ENCODE data around the gene SPINT1.

SPINT1 gene

DNA sequence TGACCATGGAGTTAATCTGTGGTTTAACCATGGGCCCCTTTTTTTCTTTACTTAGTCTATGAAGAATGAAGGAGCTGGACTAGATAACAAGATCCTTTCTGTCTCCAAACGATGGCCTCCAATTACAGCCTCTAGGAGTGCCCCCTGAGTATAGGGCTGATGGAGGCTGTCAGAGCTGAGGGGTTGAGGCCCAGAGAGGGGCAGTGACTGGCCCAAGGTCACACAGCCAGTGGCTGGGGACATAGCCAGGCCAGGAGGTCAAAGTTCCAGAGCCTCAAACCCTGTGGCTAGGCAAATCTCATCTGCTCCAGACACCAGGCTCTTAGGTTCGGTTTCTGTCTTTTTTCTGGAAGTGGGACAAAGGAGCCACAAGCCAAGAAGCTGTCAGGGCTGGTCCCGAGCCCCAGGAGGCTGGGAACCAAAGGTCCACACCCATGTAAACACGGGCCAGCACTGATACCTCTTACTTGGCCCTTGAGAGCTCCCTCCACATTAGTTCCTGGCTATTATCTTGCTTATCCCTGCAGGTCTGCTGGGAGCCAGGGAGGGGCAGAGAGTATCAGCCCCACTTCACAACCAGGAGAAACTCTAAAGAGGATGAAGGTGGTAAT is 19.9 kb downstream of the SPINT1 start:
- no peak for DNase-seq

DNA sequence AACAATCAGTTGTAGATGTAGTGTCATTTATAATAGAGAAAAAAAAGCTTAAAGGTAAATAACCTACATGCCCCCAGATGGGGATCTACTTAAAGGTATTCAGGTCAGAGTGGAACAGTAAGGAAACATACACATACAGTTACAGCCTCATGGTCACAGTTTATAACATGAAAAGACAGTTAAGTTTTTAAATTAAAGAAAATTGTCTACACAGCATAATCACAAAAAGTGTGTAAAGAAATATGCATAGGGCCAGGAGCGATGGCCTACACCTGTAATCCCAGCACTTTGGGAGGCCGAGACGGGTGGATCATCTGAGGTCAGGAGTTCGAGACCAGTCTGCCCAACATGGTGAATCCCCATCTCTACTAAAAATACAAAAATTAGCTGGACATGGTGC is 23.4 kb downstream of the SPINT1 start:
- DNase-seq = no peak

DNA sequence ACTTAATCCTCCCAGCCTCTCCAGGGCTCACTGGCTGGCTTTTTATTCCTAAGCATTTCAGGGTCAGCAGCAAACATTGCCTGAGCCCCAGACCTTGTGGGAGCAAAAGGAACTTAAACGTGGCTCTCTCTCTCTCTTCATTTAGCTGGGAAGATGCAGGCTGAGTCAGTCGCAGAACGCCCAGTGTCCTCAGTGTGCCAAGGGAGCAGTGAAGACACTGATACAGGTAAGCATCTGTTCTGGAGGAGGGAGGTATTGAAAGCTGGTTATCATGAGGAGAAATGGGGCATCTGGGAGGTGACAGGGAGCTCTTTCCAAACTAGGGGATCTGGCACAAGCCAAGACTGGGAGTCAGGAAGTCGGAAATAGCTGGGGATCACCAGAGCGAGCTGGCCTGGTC is 25.8 kb downstream of the SPINT1 start:
- no peak for DNase-seq

DNA sequence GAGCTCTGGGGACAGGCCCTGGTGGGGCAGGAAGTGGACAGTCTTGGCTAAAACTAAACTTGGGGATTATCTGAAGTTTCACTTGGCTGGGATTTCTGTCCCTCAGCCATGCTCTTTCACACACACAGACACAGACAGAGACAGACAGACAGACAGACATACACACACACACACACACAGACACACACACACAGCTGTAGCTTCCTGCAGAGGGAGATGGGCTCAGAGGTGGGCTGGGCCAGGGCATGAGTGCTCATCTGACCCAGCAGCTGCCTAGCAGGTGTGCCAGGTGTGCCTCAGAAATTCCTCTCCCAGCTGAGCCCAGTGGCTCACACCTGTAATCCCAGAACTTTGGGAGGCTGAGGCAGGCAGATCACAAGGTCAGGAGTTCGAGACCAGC is 26.9 kb downstream of the SPINT1 start:
- no peak for DNase-seq

DNA sequence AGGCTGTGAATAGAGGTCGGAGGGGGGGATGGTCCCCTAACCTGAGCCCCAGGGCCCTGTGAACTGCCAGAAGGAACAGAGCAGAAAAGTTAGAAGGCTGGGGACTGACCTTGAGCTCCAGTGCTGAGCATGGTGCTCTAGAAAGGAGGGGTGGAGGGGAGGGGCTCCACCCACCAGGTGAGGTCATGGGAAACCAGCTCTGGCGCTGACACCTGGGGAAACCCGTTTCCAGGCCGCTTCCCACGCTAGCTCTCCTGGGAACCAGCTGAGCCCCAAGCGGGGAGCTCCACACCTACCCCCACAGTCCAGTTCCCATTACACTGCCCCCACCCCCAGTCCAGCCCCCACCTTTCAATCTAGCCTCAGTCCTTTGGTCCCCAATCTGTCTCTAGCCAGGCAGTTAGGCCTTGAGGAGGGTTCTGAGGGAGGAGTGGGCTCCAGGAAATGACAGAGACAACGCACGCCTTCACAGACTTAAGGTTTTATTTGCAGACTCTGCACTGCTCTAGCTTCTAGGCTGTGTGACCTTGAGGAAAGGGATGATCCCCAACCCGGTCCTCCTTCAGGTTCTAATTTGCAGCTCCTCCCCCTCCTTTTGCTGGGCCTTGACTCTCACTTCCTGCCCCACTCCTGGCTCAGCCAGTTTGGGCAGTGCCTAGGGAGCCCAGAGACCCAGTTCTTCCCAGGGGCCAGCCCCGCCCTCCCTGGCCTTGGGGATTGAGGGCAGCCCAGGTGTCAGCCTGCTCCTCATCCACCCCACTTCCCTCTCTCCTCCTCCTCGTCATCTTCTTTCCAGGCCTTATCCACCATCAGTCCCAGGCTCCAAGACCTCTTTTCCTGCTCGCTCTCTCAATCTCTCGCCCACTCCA is 28.1 kb downstream of the SPINT1 start:
- DNase-seq = peak; percentile 39

DNA sequence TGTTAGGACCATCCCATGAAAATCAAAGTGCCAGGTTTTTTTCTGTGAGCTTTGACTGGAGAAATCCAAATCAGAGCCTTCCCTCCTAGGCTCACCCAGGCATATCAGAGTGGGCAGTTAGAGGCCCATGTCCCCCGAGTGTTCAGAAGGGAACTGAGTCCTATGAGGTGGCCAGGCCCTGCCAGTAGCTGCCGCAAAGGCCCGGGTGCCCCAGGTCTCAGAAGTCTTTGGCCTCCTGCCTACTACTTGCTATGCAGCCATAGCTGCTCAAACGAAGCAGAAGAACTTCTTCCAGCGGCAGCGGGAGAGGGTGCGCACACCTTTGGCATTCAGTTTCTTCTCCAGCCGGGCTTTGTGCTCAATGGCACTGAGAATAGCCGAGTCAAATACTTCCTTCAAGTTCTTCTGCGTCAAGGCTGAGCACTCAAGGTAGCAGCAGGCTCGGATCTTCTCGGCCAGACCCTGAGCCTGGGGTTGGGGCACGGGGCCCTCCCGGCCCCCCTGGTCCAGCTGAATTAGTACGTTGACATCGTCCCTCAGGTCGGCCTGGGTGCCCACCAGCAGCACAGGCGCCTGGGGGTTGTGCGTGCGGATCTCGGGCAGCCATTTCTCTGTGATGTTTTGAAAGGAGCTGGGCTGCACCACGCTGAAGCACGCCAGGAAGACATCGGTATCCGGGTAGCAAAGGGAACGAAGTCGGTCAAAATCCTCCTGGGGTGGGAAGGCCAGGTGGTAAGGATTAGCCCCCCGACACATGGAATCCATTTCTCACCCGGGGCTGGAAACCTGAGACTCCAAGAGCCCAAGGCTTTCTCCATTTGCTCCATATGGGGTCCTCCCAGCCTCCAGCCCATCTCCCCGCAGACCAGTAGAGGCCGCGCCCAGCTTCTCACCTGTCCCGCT is 29.2 kb downstream of the SPINT1 start:
- no peak for DNase-seq

DNA sequence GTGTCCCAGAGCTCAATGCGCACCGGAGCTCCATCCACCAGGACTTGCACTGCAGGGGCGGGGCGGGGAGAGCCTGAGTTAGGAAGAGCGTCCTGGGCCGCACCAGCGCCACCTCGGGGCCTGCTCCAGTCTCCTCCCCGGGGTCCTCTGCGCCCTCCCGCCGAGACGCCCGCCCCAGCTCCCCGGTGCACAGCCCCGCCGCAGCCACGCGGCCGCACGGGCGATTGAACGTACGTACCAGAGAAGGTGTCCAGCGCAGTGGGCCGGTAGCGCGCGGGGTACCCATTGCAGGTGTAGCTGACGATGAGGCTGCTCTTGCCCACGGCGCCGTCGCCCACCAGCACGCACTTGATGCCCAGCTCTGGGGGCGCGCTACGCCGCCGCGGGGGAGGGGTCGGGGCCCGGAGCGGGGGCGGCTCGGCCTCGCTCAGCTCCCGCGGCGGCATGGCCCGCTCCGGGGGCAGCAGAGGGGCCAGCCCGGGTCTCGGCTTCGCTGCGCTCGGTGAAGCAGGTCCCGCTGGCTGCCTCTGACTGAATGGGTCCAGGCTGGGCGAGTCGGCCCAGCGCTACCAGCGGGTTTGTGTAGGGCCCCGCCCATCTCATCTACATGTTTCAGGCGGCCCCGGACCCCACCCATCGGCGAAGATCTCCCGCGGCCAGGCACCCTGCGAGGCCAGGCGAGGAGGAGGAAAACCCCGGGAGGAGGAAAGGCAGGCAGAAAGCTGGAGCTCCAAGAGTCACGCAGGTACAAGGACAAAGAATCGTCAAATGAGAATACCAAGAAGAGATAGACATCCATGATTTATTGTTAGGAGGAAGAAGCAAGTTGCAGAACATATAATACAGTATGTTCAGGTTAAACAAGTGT is 30.1 kb downstream of the SPINT1 start, which contains the start of gene RHOV:
Gene RHOV (minus strand): TSS at position 541 of the 868 bp plus-strand sequence. CDS start 95 bp downstream, at position 446.
- peak; percentile 57 for DNase-seq

DNA sequence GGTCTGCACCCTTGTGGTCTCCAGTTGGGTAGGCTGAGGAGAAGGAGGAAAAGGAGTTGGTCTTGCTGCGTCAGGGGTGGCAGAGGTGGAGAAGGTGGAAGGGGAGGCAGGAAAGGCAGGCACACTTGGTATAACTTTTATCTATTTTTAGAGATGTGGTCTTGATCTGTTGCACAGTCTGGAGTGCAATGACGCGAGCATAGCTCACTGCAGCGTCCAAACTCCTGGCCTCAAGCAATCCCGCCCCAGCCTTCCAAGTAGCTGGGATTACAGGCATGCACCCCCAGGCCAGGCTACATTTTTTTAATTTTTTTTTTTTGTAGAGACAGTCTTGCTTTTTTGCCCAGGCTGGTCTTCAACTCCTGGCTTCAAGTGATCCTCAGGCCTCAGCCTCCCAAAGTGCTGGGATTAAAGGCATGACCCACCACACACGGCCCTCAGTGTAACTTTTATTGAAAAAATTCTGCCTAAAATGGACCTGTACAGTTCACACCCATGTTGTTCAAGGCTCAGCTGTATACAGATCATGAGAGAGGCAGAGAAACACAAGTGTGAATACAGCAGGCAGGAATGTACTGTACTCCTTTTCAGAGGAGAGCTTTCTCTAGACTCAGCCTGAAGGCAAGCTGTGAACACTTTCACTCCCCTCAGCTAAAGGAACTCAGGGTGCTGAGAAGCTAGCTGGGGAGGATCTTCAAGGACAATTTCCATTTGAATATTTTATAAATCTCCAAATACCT is 32.3 kb downstream of the SPINT1 start:
- DNase-seq = no peak

DNA sequence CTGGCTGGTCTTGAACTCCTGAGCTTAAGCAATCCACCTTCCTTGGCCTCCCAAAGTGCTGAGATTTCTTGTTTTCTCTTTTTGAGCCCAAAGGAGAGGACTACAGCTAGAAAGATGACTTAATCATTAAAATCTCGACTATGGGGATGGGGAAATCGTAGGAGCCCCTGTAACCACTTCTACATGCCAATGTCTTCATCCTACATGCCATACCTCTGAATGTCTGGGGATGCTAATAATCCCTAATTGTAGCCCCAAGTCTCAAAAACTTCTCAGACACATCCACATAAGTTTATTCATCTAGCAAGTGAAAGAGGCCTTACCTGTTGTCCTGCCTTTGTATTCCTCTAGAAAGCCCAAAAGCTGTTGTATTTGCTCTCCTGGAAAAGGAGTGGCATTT is 33.8 kb downstream of the SPINT1 start:
- no peak for DNase-seq

DNA sequence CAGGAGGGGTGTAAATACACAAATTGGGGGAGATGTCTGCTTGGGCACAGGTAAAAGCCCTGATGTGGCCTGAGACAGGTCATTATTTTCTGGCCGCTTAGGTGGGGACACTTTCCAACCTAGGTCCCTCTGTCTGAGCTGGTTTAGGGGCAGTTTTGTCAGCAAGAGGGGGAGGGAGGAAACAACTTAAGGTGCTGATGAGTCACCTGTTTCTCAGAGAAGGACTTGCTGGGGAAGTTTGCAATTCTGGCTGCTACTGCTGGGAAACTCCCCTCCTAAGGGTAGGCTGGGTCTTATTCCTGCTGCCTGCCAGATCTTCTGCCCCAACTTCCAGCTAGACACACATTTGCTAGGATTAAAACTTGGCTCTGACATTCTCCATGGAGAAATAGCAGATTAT is 34.9 kb downstream of the SPINT1 start:
- no peak for DNase-seq

DNA sequence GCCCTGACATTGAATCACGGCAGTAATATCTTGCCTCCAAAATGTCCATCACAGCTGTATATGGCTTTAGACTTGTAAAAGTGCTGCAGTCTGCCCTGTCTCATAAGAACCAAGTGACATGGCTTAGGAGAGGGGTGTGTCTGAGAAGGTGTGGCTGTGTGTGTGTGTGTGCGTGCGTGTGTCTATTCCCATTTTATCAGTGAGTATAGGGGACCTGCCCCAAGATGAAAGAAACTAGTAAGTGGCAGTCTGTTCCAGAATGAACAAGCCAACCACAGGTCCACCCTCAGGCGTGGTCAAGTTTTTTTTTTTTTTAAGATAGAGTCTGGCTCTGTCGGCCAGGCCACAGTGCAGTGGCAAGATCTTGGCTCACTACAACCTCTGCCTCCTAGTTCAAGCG is 35.8 kb downstream of the SPINT1 start:
- DNase-seq = no peak

DNA sequence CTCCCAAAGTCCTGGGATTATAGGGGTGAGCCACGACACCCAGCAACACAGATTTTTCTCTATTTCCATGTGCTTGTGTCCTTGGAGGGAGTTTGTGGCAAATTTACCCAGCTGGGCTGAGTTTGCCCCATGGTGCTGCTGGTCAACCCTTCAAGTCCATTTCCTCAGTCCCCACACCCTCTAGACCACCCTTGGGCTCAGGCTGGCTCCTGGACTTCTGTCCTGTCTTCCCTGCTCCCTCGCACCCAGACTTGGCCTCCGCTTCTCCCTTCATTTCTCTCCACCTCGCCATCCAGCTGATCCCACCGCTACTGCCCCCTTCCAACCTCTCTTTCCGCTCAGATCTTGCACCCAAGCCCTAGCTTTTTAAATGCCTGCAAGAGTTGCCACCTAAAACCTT is 37.5 kb downstream of the SPINT1 start:
- DNase-seq = no peak

DNA sequence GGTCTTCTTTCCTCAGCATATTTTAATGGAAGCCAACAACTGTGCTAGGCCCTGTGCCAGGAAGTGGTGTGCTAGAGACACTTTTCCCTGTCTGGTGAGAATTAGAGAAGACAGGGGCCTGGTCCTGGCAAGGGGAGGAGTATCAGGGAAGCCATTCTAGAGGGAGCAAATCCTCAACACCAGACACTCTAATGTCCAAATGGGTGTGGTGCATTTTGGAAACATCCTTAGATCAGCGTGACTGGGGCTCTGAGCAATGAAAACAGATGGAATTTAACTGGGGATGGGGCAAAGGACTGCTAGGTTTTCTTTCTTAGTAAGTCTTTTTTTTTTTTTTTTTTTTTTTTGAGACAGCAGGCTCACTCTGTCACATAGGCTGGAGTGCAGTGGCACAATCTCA is 42.7 kb downstream of the SPINT1 start:
- no peak for DNase-seq

DNA sequence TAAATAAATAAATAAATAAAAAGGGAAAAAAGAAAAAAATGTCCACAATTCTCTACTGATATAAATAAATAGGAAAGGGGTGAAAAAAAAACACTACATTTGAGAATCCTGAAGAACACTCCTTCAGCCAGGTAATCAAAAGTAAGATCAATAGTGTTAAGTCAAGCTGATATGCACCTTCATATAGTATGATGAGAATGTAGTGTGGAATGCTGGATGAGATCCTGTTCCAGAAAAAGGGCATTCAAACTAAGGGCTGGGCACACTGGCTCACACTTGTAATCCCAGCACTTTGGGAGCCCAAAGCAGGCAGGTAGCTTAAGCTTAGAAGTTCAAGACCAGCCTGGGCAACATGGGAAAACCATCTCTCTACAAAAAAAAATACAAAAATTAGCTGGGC is 45.3 kb downstream of the SPINT1 start:
- no peak for DNase-seq

DNA sequence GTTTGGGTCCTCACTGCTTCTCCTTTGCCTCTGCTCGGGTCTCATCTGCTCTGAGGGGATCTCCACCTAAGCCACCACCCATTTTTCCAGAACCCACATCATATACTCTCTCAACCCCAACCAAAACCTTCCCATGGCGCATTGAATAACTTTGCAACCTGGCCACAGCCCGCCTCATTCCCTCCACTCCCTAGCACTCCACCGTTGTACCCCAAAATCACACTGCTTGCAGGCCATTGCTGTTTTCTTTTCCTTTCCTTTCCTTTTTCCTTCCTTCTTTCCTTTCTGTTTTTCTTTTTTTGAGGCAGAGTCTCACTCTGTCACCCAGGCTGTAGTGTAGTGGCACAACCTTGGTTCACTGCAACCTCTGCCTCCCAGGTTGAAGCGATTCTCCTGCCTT is 47.3 kb downstream of the SPINT1 start:
- DNase-seq = no peak

DNA sequence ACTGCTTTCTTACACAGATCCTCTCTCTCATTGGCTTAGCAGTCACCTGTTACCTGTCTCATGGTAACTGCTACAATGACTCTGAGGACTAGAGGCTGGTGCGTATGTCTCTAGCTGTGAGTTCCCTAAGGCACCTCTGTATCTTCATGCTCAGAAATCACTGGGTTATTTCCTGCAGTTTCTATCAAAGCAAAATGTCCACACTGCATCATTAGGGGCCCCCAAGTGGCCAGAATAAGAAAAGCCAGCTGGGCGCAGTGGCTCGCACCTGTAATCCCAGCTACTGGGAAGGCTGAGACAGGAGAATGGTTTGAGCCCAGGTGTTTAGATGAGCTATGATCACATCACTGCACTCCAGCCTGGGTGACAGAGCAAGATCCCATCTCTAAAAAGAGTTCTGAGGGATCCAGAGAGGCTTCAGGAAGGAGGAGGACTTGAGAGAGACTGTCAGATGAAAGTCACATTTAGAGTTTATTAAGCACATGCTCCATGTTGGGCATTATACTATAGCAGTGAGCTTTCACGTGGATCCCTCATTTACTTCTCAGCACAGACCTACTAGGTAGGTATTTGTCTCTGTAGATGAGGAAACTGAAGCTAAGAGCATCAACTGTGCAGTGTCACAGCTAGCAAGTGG is 48.1 kb downstream of the SPINT1 start:
- DNase-seq = no peak

DNA sequence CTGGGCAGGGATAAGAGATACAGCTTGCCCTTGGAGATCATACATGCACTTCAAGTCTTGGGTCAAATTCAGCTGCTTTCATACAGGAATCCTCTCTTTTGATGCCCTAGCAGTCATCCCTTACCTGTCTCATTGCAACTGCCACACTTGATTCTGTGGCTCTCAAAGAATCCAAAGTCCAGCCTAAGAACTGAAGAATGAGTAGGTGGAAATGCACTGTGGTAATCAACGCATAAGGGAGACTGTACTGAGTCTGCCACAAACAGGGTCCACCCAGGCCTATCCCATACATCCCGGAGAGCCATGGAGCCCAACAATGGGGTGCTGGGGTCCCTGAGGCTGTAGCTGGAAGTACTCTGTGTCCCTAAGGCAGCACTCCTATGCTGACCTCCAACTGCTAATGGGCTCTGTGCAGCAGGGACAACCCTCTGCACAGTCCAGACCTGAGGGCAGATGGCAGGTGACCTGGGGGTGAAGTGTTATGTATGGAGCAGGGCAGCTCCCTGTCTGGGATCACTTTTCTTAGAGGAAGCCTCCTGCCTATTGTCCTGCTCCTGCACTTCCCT is 48.7 kb downstream of the SPINT1 start:
- no peak for DNase-seq

DNA sequence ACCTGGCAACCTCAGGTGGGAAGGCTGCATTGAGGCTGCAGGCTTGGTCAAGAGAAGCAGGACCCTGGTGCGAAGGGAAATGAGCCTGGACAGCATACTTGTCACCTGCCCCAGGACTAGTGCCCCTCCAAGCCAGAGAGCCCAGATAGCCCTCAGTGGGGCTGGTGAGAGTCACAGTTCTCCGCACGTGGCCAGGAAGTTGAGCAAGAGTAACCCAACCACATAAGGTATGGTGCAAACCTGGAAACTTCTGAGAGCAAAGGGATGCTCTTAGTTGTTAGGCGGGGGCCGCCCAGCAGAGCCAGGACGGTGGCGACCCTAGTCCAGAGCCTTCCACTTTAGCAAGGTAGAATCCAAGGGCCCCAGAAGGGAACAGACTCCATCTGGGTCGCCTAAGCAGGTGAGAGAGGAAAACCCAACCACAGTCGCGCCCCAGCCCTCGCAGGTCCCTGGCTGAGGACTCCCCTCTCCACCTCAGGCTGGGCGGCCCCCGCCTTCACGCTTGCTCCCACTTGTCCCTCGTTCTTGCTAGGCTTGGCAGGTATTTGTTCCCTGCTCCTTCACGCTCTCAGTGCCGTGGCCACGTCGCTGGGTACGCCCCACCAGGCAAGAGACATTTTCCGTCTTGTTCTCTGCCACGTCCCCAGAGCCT is 49.3 kb downstream of the SPINT1 start:
- DNase-seq = no peak

DNA sequence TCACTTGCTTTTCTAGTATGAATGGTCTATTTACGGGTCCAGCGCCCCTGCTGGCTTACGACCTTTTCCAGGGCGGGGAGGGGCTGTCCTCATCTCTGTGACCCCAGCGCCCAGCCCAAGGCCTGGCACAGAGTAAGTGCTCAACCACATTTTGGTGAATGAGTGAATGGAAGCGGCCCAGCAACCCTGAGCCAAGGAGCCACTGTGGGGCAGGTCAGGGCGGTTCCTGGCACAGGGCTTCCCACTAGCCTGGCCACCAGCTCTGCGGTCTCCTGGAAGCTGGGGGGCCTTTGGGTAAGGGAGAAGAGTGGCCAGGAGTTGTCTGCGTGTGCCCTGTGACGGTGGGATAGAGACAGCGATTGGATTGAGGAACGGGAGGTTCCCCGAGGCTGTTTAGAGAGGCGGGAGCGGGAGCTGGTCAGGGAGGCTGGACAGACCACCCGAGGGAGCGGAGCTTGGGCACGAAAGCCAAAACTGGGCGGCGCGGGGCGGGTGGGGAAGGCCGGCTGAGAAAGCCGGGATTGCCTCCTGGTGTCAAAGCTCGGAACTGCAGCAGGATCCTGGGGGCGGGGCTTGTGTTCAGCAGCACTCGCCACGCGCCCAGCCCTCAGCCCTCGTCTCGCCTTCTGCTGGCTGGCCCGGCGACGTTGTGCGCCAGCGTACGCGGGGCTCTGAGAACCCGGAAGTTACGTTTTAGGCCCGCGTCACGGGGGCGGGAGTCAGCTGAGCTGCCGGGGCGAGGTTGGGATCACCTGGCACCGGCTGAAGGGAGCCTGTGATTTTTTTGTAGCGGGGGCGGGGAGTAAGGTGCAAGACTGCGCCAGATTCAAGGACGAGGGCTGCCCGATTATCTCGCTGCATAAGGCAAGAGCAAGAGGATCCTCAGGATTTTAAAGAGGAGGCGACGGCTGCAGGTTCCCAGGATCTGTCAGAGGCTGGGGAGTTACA is 50.2 kb downstream of the SPINT1 start, which contains the start of gene VPS18:
Gene VPS18 (plus strand): TSS at position 718 of the 948 bp plus-strand sequence. CDS start 319 bp downstream, outside the sequence.
- DNase-seq = peak; percentile 86
